Neural cell (in vitro differentiated cells): Measurements from ENCODE around the gene UMAD1. TPM values are rescaled to one million over a fixed set of nuclear protein-coding genes. Genes with fewer than 3 reads are reported as not detected.
A peak's percentile ranks its signal among the peaks of the same experiment; 100 is the strongest.

Source experiments
- H2AFZ ChIP-seq: fragments of 200-600, 300-800 bp; sonication (generic), shearing (Covaris generic); 2 replicates; pipeline ENCODE4 v1.6.0; 2014; ENCODE audit warnings: low read depth, mild to moderate bottlenecking, antibody characterized with exemption, low read length, moderate library complexity
- H3F3A ChIP-seq: fragments of 200-600 bp; shearing (Covaris generic); 2 replicates; pipeline ENCODE4 v1.6.1; 2016; ENCODE audit warnings: mild to moderate bottlenecking, moderate library complexity, mixed read lengths, antibody characterized with exemption, low read length; ENCODE audit not compliant: insufficient read depth, poor library complexity, severe bottlenecking
- H3K27ac ChIP-seq: fragments of 200-600, 300-800 bp; sonication (generic), shearing (Covaris generic); 2 replicates; pipeline ENCODE4 v1.5.1; 2014; ENCODE audit warnings: mild to moderate bottlenecking, low read length, moderate library complexity
- H3K27me3 ChIP-seq: fragments of 300-800, 200-600 bp; sonication (generic), shearing (Covaris generic); 2 replicates; pipeline ENCODE4 v1.6.0; 2014; ENCODE audit warnings: mild to moderate bottlenecking, low read depth, low read length, moderate library complexity; ENCODE audit not compliant: insufficient read depth
- H3K36me3 ChIP-seq: fragments of 300-800, 200-600 bp; sonication (generic), shearing (Covaris generic); 2 replicates; pipeline ENCODE4 v1.5.1; 2014; ENCODE audit warnings: mild to moderate bottlenecking, antibody characterized with exemption, low read length, moderate library complexity; ENCODE audit not compliant: insufficient read depth
- H3K4me2 ChIP-seq: fragments of 300-800, 200-600 bp; sonication (generic), shearing (Covaris generic); 2 replicates; pipeline ENCODE4 v1.6.0; 2014; ENCODE audit warnings: mild to moderate bottlenecking, low read length
- H3K4me3 ChIP-seq: fragments of 300-800, 200-600 bp; sonication (generic), shearing (Covaris generic); 2 replicates; pipeline ENCODE4 v1.5.1; 2014; ENCODE audit warnings: mild to moderate bottlenecking, low read length, moderate library complexity
- H3K79me2 ChIP-seq: fragments of 200-600 bp; shearing (Covaris generic); replicated peaks from 2 replicates; pipeline ENCODE4 v1.6.0; 2014; ENCODE audit warnings: mild to moderate bottlenecking, low read length, moderate library complexity; ENCODE audit not compliant: insufficient read depth
- H3K9ac ChIP-seq: fragments of 300-800, 200-600 bp; sonication (generic), shearing (Covaris generic); 2 replicates; pipeline ENCODE4 v1.6.1; 2016; ENCODE audit warnings: mild to moderate bottlenecking, low read length, mixed read lengths
- H3K9me2 ChIP-seq: fragments of 200-600 bp; shearing (Covaris generic); 2 replicates; pipeline ENCODE4 v1.6.1; 2016; ENCODE audit warnings: mild to moderate bottlenecking, low read length, mixed read lengths; ENCODE audit not compliant: insufficient read depth
- H3K9me3 ChIP-seq: fragments of 200-600, 300-800 bp; sonication (generic), shearing (Covaris generic); 2 replicates; pipeline ENCODE4 v1.6.1; 2016; ENCODE audit warnings: mild to moderate bottlenecking, mixed run types, low read length, moderate library complexity, mixed read lengths
- H4K20me1 ChIP-seq: fragments of 200-600 bp; shearing (Covaris generic); 2 replicates; pipeline ENCODE4 v1.6.1; 2016; ENCODE audit warnings: mild to moderate bottlenecking, mixed run types; ENCODE audit not compliant: insufficient read depth
- CTCF ChIP-seq: fragments of 450-650 bp; IDR thresholded peaks from 2 replicates; pipeline ENCODE4 v1.5.1; 2014; ENCODE audit warnings: antibody characterized with exemption, mild to moderate bottlenecking, moderate library complexity; ENCODE audit not compliant: poor library complexity, severe bottlenecking
- EP300 ChIP-seq: fragments of 450-650 bp; conservative IDR thresholded peaks from 2 replicates; pipeline ENCODE4 v1.6.1; 2014; ENCODE audit warnings: antibody characterized with exemption, mild to moderate bottlenecking, moderate library complexity; ENCODE audit not compliant: poor library complexity, severe bottlenecking
- EZH2 ChIP-seq: fragments of 200-600, 300-800 bp; shearing (Covaris generic), sonication (generic); IDR thresholded peaks from 2 replicates; pipeline ENCODE4 v1.6.1; 2014; ENCODE audit warnings: antibody characterized with exemption, low read length, borderline replicate concordance, mild to moderate bottlenecking; ENCODE audit not compliant: insufficient read depth, poor library complexity, severe bottlenecking
- MXI1 ChIP-seq: fragments of 450-650 bp; conservative IDR thresholded peaks from 2 replicates; pipeline ENCODE4 v1.6.1; 2014; ENCODE audit warnings: antibody characterized with exemption, mild to moderate bottlenecking; ENCODE audit not compliant: poor library complexity, severe bottlenecking
- POLR2AphosphoS5 ChIP-seq: IDR thresholded peaks from 2 replicates; pipeline ENCODE4 v1.6.1; 2012
- RAD21 ChIP-seq: fragments of 450-650 bp; conservative IDR thresholded peaks from 2 replicates; pipeline ENCODE4 v1.6.1; 2014; ENCODE audit warnings: antibody characterized with exemption, mild to moderate bottlenecking, moderate library complexity
- REST ChIP-seq: IDR thresholded peaks from 2 replicates; pipeline ENCODE4 v1.6.1; 2012; ENCODE audit warnings: borderline replicate concordance
- SMC3 ChIP-seq: fragments of 450-650 bp; conservative IDR thresholded peaks from 2 replicates; pipeline ENCODE4 v1.6.1; 2014; ENCODE audit warnings: antibody characterized with exemption, mild to moderate bottlenecking, moderate library complexity; ENCODE audit not compliant: poor library complexity
- TAF1 ChIP-seq: IDR thresholded peaks from 2 replicates; pipeline ENCODE4 v1.6.1; 2012; ENCODE audit warnings: low read depth
- polyA plus RNA-seq: library from polyadenylated mRNA; depleted of rRNA; stranded (reverse); fragments of >200 nt; gene quantifications from 2 replicates; pipeline ENCODE4 v1.2.3, GENCODE V29; 2014

UMAD1 gene
- polyA plus RNA-seq, 1 donor from 2014 or later, result 14.7 TPM

GRCh38 chr7:7707246-7707645, 66.7 kb downstream of the UMAD1 start:
- TF ChIP-seq TAF1, result no peak
- TF ChIP-seq POLR2AphosphoS5, result no peak
- no peak for TF ChIP-seq CTCF
- TF ChIP-seq EP300, result no peak
- no peak for TF ChIP-seq RAD21
- TF ChIP-seq EZH2, result no peak
- no peak for TF ChIP-seq SMC3
- no peak for TF ChIP-seq REST
- TF ChIP-seq MXI1, result no peak
- Histone ChIP-seq H4K20me1 (no peaks in the 10 kb centered on the region), H3K27ac (no peak overlapping the region), H3K36me3 (no peaks in the 10 kb centered on the region), H2AFZ (no peak overlapping the region), H3K79me2 (no peaks in the 10 kb centered on the region), H3F3A (no peaks in the 10 kb centered on the region), H3K9me2 (no peaks in the 10 kb centered on the region), H3K4me3 (no peak overlapping the region), H3K9ac (no peak overlapping the region), H3K9me3 (no peaks in the 10 kb centered on the region), H3K4me2 (no peak overlapping the region), H3K27me3 (no peaks in the 10 kb centered on the region)

GRCh38 chr7:7707806-7708205, 67.3 kb downstream of the UMAD1 start:
- no peak overlapping the region for H3K27ac ChIP-seq
- no peaks in the 10 kb centered on the region for H3K36me3 ChIP-seq
- no peak overlapping the region for H3K9ac ChIP-seq
- no peaks in the 10 kb centered on the region for H3K9me2 ChIP-seq
- H4K20me1 ChIP-seq, result no peaks in the 10 kb centered on the region
- H3K9me3 ChIP-seq, result no peaks in the 10 kb centered on the region
- no peaks in the 10 kb centered on the region for H3K27me3 ChIP-seq
- peak overlapping the region; percentile 12 for H3K4me3 ChIP-seq
- no peaks in the 10 kb centered on the region for H3F3A ChIP-seq
- TF ChIP-seq SMC3 (no peak), TAF1 (no peak), EP300 (no peak), POLR2AphosphoS5 (no peak), REST (no peak), EZH2 (no peak), RAD21 (no peak), CTCF (no peak), MXI1 (no peak)
- no peaks in the 10 kb centered on the region for H3K79me2 ChIP-seq
- no peak overlapping the region for H2AFZ ChIP-seq
- H3K4me2 ChIP-seq, result no peak overlapping the region
